ENCODE data around the gene PSAP.

The PSAP gene

DNA sequence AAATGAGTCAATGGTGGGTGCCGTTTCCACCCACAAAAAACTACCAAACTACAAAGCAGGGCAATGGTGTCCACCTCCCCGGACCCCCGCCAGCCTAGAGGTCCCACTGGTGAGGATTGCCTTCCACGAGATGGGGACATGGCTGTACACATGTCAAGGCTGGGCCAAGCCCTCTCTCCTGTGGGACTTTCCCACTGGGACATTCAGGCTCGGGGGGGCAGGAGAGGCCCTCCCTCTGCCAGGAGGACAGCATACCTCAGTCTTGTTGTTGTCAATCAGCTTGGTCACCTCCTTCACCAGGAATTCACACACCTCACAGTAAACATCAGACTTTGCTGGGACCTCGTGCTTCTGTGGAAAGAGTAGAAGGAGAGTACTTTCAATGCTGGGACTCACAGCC is 31.1 kb downstream of the PSAP start:
- in situ Hi-C loops (cut with MboI; ENCODE audit: low pct_unique_long_range_greater_than_20kb, low sequenced_read_pairs, unreplicated experiment) = no loop called here
- TF ChIP-seq, protein P1, sequence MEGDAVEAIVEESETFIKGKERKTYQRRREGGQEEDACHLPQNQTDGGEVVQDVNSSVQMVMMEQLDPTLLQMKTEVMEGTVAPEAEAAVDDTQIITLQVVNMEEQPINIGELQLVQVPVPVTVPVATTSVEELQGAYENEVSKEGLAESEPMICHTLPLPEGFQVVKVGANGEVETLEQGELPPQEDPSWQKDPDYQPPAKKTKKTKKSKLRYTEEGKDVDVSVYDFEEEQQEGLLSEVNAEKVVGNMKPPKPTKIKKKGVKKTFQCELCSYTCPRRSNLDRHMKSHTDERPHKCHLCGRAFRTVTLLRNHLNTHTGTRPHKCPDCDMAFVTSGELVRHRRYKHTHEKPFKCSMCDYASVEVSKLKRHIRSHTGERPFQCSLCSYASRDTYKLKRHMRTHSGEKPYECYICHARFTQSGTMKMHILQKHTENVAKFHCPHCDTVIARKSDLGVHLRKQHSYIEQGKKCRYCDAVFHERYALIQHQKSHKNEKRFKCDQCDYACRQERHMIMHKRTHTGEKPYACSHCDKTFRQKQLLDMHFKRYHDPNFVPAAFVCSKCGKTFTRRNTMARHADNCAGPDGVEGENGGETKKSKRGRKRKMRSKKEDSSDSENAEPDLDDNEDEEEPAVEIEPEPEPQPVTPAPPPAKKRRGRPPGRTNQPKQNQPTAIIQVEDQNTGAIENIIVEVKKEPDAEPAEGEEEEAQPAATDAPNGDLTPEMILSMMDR (IDR thresholded peaks at IDR 0.05; ENCODE audit: extremely low read depth, insufficient read depth, missing control alignments) = no peak
- DNase-seq (ENCODE audit: low spot score) = no peak

DNA sequence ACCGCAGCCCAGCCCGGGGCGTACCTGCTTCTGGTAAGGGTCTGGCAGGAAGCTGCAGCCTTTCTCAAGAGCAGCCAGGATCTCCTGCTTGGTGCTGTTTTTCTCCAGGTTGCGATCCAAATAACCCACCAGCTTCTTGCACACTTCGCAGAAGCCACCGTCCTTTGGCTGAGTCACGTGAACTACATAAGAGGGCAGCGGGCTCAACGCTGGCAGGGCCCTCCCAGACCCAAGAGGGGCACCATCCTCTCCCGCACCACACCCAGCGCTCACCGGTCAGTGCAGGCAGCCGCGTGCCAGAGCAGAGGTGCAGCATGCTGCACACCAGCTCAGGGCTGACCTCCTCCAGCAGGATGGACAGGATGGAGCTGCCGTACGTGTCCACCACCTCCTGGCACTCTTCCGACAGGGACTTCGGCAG is 31.6 kb downstream of the PSAP start:
- in situ Hi-C loops (cut with MboI; ENCODE audit: low pct_unique_long_range_greater_than_20kb, low sequenced_read_pairs, unreplicated experiment) = no loop called here
- TF ChIP-seq, protein P1 (IDR thresholded peaks at IDR 0.05; ENCODE audit: extremely low read depth, insufficient read depth, missing control alignments) = no peak
- DNase-seq (ENCODE audit: low spot score) = no peak

DNA sequence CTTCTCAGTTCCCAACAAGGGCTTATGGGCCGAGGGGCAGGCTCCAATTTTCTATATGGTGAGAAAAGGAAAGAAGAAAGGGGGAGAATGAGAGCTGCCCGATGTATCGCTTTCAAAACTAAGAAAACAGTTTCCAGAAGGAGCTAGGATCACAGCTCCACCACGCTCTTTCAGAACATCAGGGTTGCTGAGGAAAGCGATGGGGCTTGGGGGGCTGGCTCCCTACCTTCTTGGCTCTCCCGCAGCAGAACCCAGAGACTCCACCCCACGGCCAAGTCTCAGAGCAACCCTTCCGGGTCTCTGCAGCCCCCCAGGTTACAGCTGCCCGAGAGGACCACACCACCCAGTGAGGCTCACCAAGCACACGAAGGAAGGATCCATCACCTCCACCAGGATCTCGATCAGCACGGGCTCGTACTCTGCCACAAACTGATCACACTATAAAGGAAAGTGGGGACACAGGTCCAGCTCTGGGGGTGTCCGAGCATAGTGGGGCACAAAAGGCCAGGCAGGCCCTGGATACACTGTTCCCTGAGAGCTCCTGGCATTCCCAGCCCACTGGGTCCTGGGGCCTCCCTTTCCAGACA is 32.3 kb downstream of the PSAP start:
- in situ Hi-C loops (cut with MboI; ENCODE audit: low pct_unique_long_range_greater_than_20kb, low sequenced_read_pairs, unreplicated experiment) = no loop called here
- DNase-seq (ENCODE audit: low spot score) = no peak
- TF ChIP-seq, protein P1 (IDR thresholded peaks at IDR 0.05; ENCODE audit: extremely low read depth, insufficient read depth, missing control alignments) = no peak

DNA sequence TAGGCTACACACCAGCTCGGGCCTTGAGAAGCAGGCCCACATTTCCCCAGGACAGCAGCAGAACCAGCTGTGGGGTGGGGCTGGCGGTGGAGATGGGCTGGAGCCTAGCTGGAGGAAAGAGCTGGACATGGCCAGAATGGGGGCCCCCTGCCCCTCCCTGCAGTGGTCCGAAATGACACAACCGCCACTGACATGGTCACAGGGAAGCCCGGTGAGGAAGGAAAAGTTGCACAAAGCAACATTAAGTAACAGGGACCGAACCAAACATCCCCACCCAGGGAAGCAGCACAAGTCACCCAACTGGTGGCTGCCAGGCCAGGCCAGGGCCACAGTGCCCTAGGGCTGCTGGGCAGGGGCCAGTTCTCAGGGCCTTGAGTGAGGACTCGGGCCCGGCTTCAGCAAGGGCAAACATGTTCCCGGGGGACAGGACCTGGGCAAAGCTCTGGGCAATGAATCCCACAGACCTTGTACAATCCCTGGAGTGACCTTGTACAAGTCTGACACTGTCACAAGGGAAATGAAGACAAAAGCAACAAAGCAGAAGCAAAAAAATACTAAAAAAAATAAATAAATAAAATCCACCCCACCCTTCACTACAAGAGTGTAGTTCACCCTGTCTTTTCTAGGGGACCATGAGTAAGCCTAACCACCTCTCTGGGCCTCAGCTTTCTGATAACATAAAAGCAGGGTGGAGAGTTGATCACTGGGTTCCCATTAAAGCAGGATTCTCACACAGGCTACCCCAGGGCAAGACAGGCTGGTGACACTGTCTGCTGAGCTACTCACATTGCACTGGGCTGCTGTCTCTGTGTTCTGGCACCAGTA is 33.0 kb downstream of the PSAP start:
- no peak for DNase-seq (ENCODE audit: low spot score)
- in situ Hi-C loops (cut with MboI; ENCODE audit: low pct_unique_long_range_greater_than_20kb, low sequenced_read_pairs, unreplicated experiment) = no loop called here
- TF ChIP-seq, protein P1 (IDR thresholded peaks at IDR 0.05; ENCODE audit: extremely low read depth, insufficient read depth, missing control alignments) = no peak

DNA sequence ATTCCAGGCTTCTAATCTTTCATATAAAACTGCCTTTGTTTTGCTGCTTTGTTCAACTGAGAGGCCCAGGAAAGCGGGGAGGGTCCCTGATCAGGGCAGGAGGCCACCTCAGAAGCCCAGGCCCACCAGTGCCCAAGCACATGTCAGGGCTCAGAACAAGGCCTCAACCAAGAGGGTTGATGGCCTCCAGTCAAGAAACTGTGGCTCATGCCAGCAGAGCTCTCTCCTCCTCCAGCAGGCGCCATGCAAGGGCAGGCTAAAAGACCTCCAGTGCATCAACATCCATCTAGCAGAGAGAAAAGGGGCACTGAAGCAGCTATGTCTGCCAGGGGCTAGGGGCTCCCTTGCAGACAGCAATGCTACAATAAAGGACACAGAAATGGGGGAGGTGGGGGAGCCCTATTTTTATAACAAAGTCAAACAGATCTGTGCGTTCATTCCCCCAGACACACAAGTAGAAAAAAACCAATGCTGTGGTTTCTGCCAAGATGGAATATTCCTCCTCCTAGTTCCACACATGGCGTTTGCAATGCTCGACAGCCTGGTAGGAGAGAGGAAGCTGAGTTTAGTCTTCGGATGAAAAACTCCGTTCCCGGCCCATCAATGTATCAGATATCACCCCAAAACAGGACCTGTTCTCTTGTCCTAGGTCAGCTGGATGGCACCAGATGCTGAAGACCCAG is 34.0 kb downstream of the PSAP start:
- in situ Hi-C loops (cut with MboI; ENCODE audit: low pct_unique_long_range_greater_than_20kb, low sequenced_read_pairs, unreplicated experiment) = no loop called here
- TF ChIP-seq, protein P1 (IDR thresholded peaks at IDR 0.05; ENCODE audit: extremely low read depth, insufficient read depth, missing control alignments) = no peak
- no peak for DNase-seq (ENCODE audit: low spot score)

DNA sequence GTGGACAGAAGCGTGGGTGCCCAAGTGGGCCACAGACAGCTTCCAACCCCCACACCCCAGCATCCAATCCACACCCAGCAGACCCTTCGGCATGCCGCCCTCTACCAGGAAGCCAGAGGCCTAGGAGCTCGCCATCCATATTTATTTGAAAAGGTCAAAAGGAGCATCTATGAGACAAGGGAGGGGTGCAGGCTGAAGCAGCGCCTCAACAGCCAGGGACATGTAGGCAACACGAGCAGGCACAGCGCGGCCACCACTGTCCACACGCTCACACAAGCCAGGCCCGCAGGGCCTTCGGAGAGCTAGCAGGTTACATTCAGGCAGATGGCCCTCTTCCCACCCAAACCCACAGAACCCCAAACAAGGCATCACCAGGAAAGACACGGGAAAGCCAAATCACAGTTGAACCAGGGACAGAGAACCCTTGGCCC is 34.6 kb downstream of the PSAP start:
- no peak for DNase-seq (ENCODE audit: low spot score)
- in situ Hi-C loops (cut with MboI; ENCODE audit: low pct_unique_long_range_greater_than_20kb, low sequenced_read_pairs, unreplicated experiment) = no loop called here
- TF ChIP-seq, protein P1 (IDR thresholded peaks at IDR 0.05; ENCODE audit: extremely low read depth, insufficient read depth, missing control alignments) = no peak

All from GM13977 (cell line).